Fibroblast of mammary gland (primary cell): ENCODE results near the gene CDYL.
A peak's percentile ranks its signal among the peaks of the same experiment; 100 is the strongest.
"Not testable (repeated sequence)": the region's sequence is repeated elsewhere in the genome, so short reads cannot be mapped to it uniquely, and the experiment has no call there.

Source experiments
- DNase-seq: peaks from one replicate; pipeline ENCODE4 v3.0.0-alpha.2; 2010; ENCODE audit warnings: low read depth
- H3K4me3 ChIP-seq: 2 replicates; pipeline ENCODE4 v1.5.1; 2011; ENCODE audit warnings: low read depth, mild to moderate bottlenecking, low read length, moderate library complexity; ENCODE audit not compliant: control insufficient read depth
- TF ChIP-seq, protein P1 (sequence below): conservative IDR thresholded peaks from 2 replicates; pipeline ENCODE4 v1.5.1; 2011; ENCODE audit warnings: low read depth, low read length, inconsistent platforms; ENCODE audit not compliant: control insufficient read depth, insufficient read depth

The CDYL gene

DNA sequence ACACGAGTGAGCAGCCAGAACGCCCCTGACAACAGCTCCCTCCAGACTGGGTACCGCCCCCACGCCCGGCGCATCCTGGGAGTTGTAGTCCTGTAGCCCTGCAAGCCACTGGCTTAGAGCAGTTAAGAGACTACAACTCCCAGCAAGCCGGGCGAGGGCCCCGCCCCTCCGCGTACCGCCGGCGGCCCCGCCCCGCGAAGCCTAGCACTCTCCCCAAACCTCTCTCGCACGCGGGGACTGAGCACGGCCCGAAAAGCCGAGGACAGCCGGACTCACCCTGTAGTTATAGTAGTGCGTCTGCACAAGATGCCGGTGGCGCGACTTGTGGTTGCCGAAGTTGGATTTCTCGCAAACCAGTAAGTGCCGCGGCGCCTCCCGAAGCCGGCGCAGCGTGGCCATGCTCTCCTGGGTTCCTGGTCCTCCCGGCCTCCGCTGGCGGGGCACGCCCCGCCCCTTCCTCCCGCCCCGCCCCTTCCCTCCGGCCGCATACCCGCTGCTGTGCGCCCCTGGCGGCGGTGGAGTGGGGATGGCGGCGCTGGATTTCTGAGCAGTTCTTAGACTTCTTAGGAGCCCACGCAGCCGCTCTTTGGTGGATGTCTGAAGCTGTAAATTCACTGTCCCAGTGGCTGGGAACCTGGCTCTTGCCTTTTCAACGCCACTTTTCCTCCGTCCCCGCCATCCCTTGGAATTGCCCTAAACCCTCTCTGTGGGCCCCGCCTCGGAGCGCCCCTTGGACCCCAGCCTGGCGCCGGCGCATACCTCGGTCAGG, 227.6 kb downstream of the CDYL start, which contains the start of gene RPP40:
TSS of gene RPP40 (minus strand) at position 434 of the 769 bp plus-strand sequence. CDS start at position 399, 35 bp downstream.
- TF ChIP-seq, protein P1, sequence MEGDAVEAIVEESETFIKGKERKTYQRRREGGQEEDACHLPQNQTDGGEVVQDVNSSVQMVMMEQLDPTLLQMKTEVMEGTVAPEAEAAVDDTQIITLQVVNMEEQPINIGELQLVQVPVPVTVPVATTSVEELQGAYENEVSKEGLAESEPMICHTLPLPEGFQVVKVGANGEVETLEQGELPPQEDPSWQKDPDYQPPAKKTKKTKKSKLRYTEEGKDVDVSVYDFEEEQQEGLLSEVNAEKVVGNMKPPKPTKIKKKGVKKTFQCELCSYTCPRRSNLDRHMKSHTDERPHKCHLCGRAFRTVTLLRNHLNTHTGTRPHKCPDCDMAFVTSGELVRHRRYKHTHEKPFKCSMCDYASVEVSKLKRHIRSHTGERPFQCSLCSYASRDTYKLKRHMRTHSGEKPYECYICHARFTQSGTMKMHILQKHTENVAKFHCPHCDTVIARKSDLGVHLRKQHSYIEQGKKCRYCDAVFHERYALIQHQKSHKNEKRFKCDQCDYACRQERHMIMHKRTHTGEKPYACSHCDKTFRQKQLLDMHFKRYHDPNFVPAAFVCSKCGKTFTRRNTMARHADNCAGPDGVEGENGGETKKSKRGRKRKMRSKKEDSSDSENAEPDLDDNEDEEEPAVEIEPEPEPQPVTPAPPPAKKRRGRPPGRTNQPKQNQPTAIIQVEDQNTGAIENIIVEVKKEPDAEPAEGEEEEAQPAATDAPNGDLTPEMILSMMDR = peak; percentile 64
- DNase-seq = peak; percentile 94

GRCh38 chr6:5004373-5005037, 228.3 kb downstream of the CDYL start:
- TF ChIP-seq, protein P1 = no peak
- no peak for DNase-seq
- peak overlapping the region; percentile 84 for H3K4me3 ChIP-seq

More for the DNA sequence above, 227.6 kb downstream of the CDYL start, which contains the start of gene RPP40:
- H3K4me3 ChIP-seq = peak within 1 kb of the TSS; percentile 84

DNA sequence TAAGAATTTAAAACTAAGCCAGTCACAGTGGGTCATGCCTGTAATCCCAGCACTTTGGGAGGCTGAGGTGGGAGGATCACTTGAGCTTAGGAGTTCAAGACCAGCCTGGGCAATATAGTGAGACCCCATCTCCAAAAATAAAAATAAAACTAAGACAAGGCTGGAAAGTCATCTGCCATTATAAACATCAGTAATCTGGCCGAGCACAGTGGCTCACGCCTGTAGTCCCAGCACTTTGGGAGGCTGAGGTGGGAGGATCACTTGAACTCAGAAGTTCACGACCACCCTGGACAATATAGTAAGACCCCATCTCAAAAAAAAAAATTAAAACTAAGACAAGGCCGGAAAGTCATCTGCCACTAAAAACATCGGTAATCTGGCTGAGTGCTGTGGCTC, 228.8 kb downstream of the CDYL start:
- not testable (repeated sequence) for DNase-seq, H3K4me3 ChIP-seq
